ENCODE data around the gene COQ8B.
"Not testable (repeated sequence)": the region's sequence is repeated elsewhere in the genome, so short reads cannot be mapped to it uniquely, and the experiment has no call there.

COQ8B gene

GRCh38 chr19:40716482-40717324, at the start of gene COQ8B, which contains the start of gene ITPKC:
Gene COQ8B (minus strand): TSS chr19:40716886. CDS start chr19:40714632, 2,254 bp downstream.
Gene ITPKC (plus strand): TSS chr19:40717112. CDS start chr19:40717136, 24 bp downstream.
- DNase-seq (ENCODE audit: low read depth), result peak; percentile 98

DNA sequence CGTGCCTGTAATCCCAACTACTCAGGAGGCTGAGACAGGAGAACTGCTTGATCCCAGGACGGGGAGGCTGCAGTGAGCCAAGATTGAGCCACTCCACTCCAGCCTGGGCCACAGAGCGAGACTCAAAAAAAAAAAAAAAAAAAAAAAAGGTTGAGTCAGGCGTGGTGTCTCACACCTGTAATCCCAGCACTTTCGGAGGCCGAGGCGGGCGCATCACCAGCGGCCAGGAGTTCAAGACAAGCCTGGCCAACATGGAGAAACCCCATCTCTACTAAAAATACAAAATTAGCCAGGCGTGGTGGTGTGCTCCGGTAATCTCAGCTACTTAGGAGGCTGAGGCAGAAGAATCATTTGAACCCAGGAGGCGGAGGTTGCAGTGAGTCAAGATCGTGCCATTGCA, 49.7 kb upstream of the COQ8B start:
- not testable (repeated sequence) for DNase-seq (ENCODE audit: low read depth)

GRCh38 chr19:40763963-40764362, 47.3 kb upstream of the COQ8B start:
- DNase-seq (ENCODE audit: low read depth), result no peak

DNA sequence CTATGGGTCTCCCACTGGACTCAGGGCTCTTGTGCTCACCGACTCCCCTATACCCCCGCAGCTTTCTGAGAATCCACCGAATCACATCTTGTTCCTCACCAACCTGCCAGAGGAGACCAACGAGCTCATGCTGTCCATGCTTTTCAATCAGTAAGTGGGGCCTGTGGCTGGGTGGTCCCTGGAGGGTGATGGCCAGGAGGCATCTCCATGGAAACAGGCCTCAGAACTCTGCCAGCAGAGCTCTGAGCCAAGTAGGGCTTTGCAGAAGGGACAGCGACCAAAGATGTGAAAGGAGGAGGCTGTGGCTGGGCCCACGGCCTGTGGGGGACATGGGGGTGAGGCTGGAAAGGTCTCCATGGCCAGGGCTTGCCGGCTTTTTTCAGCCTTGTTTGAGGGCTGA, 46.8 kb upstream of the COQ8B start:
- DNase-seq (ENCODE audit: low read depth), result no peak

- DNase-seq (ENCODE audit: low read depth), result no peak
Measured at GRCh38 chr19:40762754-40763470, 46.2 kb upstream of the COQ8B start.

GRCh38 chr19:40759352-40759751, 42.7 kb upstream of the COQ8B start:
- DNase-seq (ENCODE audit: low read depth), result no peak

- DNase-seq (ENCODE audit: low read depth), result no peak
Measured at GRCh38 chr19:40758491-40758890, 41.8 kb upstream of the COQ8B start.

GRCh38 chr19:40756502-40757110, 39.9 kb upstream of the COQ8B start:
- DNase-seq (ENCODE audit: low read depth), result peak; percentile 37

GRCh38 chr19:40755791-40756190, 39.1 kb upstream of the COQ8B start:
- DNase-seq (ENCODE audit: low read depth), result no peak

GRCh38 chr19:40755248-40755624, 38.5 kb upstream of the COQ8B start:
- no peak for DNase-seq (ENCODE audit: low read depth)

DNA sequence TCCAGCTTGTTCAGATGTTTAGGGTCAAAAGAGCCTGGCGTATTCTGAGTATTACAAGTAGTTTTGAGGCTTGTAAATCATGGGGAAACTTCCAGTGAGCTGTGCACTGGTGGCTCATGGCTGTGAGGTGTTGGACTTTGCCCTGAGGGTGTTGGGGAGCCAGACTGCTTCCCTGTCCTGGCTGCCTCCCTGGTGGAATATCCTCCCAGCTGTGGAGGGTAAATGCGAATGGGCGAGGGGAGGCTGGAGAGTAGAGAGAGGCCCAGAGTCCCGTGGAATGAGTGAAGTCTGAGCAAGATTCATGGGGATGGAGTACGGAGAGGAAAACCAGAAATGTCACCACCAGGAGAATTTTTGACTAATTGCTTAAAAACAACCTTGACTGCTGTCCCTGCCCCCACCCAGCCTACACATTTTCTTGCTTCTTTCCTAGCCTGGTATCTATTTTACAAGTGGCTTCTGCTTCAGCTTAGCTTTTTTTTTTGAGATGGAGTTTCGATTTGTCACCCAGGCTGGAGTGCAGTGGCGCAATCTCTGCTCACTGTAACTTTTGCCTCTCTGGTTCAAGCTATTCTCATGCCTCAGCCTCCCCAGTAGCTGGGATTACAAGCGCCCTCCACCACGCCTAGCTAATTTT, 38.0 kb upstream of the COQ8B start:
- peak; percentile 28 for DNase-seq (ENCODE audit: low read depth)

- DNase-seq (ENCODE audit: low read depth), result no peak
Measured at GRCh38 chr19:40752257-40752781, 35.6 kb upstream of the COQ8B start.

- DNase-seq (ENCODE audit: low read depth), result peak; percentile 99
Measured at GRCh38 chr19:40750874-40751537, 34.3 kb upstream of the COQ8B start, which contains the start of gene SNRPA. Gene SNRPA (plus strand): TSS chr19:40751203. CDS start chr19:40751409, 206 bp downstream.

GRCh38 chr19:40750058-40750873, 33.6 kb upstream of the COQ8B start, which contains the start of gene ACTMAP:
Gene ACTMAP (minus strand): TSS chr19:40750477. CDS start chr19:40749803, 674 bp downstream.
- peak; percentile 100 for DNase-seq (ENCODE audit: low read depth)

- no peak for DNase-seq (ENCODE audit: low read depth)
Measured at GRCh38 chr19:40747536-40747935, 30.9 kb upstream of the COQ8B start.

GRCh38 chr19:40745402-40745780, 28.7 kb upstream of the COQ8B start:
- peak; percentile 24 for DNase-seq (ENCODE audit: low read depth)

GRCh38 chr19:40744554-40745401, 28.1 kb upstream of the COQ8B start:
- DNase-seq (ENCODE audit: low read depth), result no peak

GRCh38 chr19:40743926-40744325, 27.2 kb upstream of the COQ8B start:
- no peak for DNase-seq (ENCODE audit: low read depth)

DNA sequence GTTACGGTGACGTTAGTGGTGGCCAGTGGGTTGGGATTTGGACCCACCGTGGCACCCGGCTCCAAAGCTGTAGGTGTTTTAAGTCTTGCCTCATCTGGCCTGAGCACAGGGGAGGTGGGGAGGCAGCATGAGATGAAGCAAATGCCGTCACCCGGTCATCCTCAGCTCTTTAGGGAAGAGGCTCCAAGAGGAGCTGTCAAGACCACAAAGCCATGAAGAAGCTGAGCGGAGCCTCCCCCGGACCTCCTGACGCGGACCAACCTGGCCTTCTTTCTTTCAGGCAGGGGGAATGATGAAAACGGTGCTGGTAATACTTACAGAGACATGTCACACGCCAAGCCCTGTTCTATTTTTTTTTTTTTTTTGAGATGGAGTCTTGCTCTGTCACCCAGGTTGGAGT, 26.2 kb upstream of the COQ8B start:
- DNase-seq (ENCODE audit: low read depth), result no peak
